Colonic mucosa (tissue), 4 donors: ENCODE results near the gene CAPN5. TPM values are rescaled to one million over a fixed set of nuclear protein-coding genes. Genes with fewer than 3 reads are reported as not detected.

Experiments used
- DNase-seq: peaks from one replicate; pipeline ENCODE4 v3.0.0-alpha.2; 2020
- H3K27ac ChIP-seq: fragments of 200-600 bp; one replicate; pipeline ENCODE4 v1.8.0; 2021
- H3K27me3 ChIP-seq: fragments of 200-600 bp; one replicate; pipeline ENCODE4 v1.8.0; 2021
- H3K36me3 ChIP-seq: fragments of 200-600 bp; one replicate; pipeline ENCODE4 v1.8.0; 2021
- H3K4me1 ChIP-seq: fragments of 200-600 bp; one replicate; pipeline ENCODE4 v1.8.0; 2021; ENCODE audit warnings: mild to moderate bottlenecking
- H3K4me3 ChIP-seq: fragments of 200-600 bp; one replicate; pipeline ENCODE4 v1.8.0; 2021
- H3K9ac ChIP-seq, 2 donors: one replicate each; pipeline ENCODE4 v1.7.0; 2013; ENCODE audit warnings: control low read depth in 2 of 2, low read depth in 2 of 2, low read length in 2 of 2
- H3K9me3 ChIP-seq: fragments of 200-600 bp; one replicate; pipeline ENCODE4 v1.8.0; 2021
- CTCF ChIP-seq: fragments of 200-600 bp; IDR thresholded peaks from one replicate; pipeline ENCODE4 v1.8.0; 2022; ENCODE audit warnings: antibody characterized with exemption, mild to moderate bottlenecking
- intact Hi-C: fragments of 100-400 bp; cut with DNase I; formaldehyde crosslinking; loops from one replicate; pipeline ENCODE4 v1.14.1; 2022
- total RNA-seq, 2 donors: library from RNA; stranded (reverse); fragmentation: NEBNext Ultra II Directional in 1 of 2; extraction: Animal tissue kit (Norgen Biotek cat#: 25700) in 1 of 2; gene quantifications; one replicate each; pipeline ENCODE4 v1.2.1, GENCODE V29; 2021
- donor health status: healthy.
- donor health status: DM: no; HTN: no; CAD: no.
- donor health status: DM: no; HTN: no; CAD: no.

The CAPN5 gene
- total RNA-seq, 2 donors from 2014 or later = 258 to 267 TPM

- DNase-seq = no peak
- Histone ChIP-seq H3K36me3 (peaks cover 35% of the 10 kb centered on the region), H3K9ac (no peak overlapping the region), H3K4me3 (no peak overlapping the region), H3K27ac (no peak overlapping the region), H3K4me1 (no peaks in the 10 kb centered on the region), H3K9me3 (no peaks in the 10 kb centered on the region), H3K27me3 (no peaks in the 10 kb centered on the region)
- intact Hi-C loops = no loop called here
- no peak for TF ChIP-seq CTCF
Measured at GRCh38 chr11:77119531-77119936, 52.8 kb downstream of the CAPN5 start.

GRCh38 chr11:77120571-77120970, 53.8 kb downstream of the CAPN5 start:
- Histone ChIP-seq H3K9me3 (no peaks in the 10 kb centered on the region), H3K9ac (no peak overlapping the region), H3K27ac (no peak overlapping the region), H3K27me3 (no peaks in the 10 kb centered on the region), H3K36me3 (peaks cover 32% of the 10 kb centered on the region), H3K4me1 (no peaks in the 10 kb centered on the region), H3K4me3 (no peak overlapping the region)
- intact Hi-C loops = no loop called here
- TF ChIP-seq CTCF = no peak
- DNase-seq = no peak

DNA sequence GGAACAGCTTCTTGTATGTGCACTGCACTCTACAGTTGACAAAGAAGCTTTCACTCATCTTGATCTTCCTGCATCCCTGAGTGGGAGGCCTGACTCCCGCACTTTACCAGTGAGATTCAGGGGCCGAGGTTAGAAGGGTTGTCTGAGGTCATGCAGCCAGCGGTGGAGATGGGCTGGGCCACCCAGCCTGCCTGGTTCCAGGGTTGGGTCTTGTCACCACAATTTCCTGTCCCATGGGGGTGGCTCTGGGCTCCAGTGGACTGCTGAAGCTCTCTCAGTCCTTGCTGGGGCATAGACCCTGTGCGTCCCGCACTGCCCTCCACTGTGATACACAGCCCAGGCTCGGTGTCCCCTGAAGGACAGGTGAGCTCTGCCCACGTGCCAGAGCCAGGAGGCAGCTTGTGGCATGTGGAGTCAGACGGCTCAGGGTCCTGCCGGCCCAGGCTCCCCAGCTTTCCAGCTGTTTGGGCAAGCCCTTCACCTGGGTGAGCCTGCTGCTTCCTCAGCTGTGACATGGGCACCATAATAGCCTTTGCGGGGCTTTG, 54.4 kb downstream of the CAPN5 start:
- no peak for TF ChIP-seq CTCF
- Histone ChIP-seq H3K9me3 (no peaks in the 10 kb centered on the region), H3K9ac (no peak overlapping the region), H3K27me3 (no peaks in the 10 kb centered on the region), H3K27ac (no peak overlapping the region), H3K4me1 (no peaks in the 10 kb centered on the region), H3K4me3 (no peak overlapping the region), H3K36me3 (peaks cover 27% of the 10 kb centered on the region)
- no peak for DNase-seq
- intact Hi-C loops = no loop called here

GRCh38 chr11:77121876-77122575, 55.3 kb downstream of the CAPN5 start:
- Histone ChIP-seq H3K4me3 (no peak overlapping the region), H3K9me3 (no peaks in the 10 kb centered on the region), H3K9ac (no peak overlapping the region), H3K27me3 (no peaks in the 10 kb centered on the region), H3K4me1 (no peaks in the 10 kb centered on the region), H3K27ac (no peak overlapping the region), H3K36me3 (peaks cover 24% of the 10 kb centered on the region)
- intact Hi-C loops = no loop called here
- no peak for DNase-seq
- no peak for TF ChIP-seq CTCF

GRCh38 chr11:77122576-77123212, 55.9 kb downstream of the CAPN5 start:
- no peak for TF ChIP-seq CTCF
- H3K9me3 ChIP-seq = no peaks in the 10 kb centered on the region
- DNase-seq = no peak
- H3K27ac ChIP-seq = no peak overlapping the region
- H3K4me1 ChIP-seq = peaks cover 5% of the 10 kb centered on the region
- no peak overlapping the region for H3K4me3 ChIP-seq
- H3K27me3 ChIP-seq = no peaks in the 10 kb centered on the region
- intact Hi-C loops = no loop called here
- H3K36me3 ChIP-seq = peaks cover 24% of the 10 kb centered on the region
- no peak overlapping the region for H3K9ac ChIP-seq
